ENCODE results near the gene KIF12.

DNA sequence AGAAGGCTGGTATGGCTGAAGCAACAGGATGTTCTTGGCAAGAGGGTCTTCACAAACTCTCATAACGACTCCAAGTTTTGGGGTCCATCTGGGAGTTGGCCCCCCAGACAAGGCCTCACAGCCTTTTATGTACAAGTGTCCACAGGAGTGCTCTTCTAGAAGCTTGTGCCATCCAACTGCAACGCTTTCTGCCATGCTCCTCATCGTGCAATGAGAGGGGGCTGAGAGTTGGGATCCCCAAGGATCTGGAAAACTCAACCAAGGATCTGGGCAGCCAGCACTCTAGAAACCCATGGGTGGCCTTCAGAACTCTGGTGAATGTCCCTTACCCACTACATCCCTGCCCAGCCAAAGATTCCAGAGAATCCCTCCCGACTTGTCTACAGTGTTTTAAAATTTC is 12.5 kb downstream of the KIF12 start:
- TF ChIP-seq, protein P1, sequence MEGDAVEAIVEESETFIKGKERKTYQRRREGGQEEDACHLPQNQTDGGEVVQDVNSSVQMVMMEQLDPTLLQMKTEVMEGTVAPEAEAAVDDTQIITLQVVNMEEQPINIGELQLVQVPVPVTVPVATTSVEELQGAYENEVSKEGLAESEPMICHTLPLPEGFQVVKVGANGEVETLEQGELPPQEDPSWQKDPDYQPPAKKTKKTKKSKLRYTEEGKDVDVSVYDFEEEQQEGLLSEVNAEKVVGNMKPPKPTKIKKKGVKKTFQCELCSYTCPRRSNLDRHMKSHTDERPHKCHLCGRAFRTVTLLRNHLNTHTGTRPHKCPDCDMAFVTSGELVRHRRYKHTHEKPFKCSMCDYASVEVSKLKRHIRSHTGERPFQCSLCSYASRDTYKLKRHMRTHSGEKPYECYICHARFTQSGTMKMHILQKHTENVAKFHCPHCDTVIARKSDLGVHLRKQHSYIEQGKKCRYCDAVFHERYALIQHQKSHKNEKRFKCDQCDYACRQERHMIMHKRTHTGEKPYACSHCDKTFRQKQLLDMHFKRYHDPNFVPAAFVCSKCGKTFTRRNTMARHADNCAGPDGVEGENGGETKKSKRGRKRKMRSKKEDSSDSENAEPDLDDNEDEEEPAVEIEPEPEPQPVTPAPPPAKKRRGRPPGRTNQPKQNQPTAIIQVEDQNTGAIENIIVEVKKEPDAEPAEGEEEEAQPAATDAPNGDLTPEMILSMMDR (IDR thresholded peaks at IDR 0.05) = no peak
- no peak for TF ChIP-seq POLR2A (IDR thresholded peaks at IDR 0.05)
